PFSK-1 (cell line): ENCODE measurements around the gene SVIL.

Experiments
- FOXP2 ChIP-seq: optimal IDR thresholded peaks from 2 replicates; pipeline ENCODE3; 2011; ENCODE audit warnings: borderline replicate concordance, control low read depth, inconsistent platforms; ENCODE audit not compliant: insufficient read depth; ENCODE audit errors: extremely low read length, extremely low read depth
- POLR2AphosphoS5 ChIP-seq: IDR thresholded peaks from 2 replicates; pipeline ENCODE4 v1.6.1; 2012; ENCODE audit warnings: low read depth, mild to moderate bottlenecking, control low read depth, low read length, moderate library complexity
- REST ChIP-seq, 2 experiments: IDR thresholded peaks; 2 replicates each; pipeline versions ENCODE4 v1.6.1 to v1.8.0; 2011 to 2012; ENCODE audit warnings: low read depth in 2 of 2, low read length in 2 of 2, control low read depth in 1 of 2, inconsistent platforms in 1 of 2, mild to moderate bottlenecking in 1 of 2, moderate library complexity in 1 of 2; ENCODE audit not compliant: insufficient read depth in 1 of 2
- SIN3A ChIP-seq: IDR thresholded peaks from 2 replicates; pipeline ENCODE4 v1.6.1; 2012; ENCODE audit warnings: mild to moderate bottlenecking, low read length, moderate library complexity, borderline replicate concordance; ENCODE audit not compliant: insufficient read depth
- TAF1 ChIP-seq: IDR thresholded peaks from 2 replicates; pipeline ENCODE4 v1.6.1; 2012; ENCODE audit warnings: low read length, control low read depth, borderline replicate concordance; ENCODE audit not compliant: insufficient read depth

- TF ChIP-seq SIN3A (no peak), POLR2AphosphoS5 (no peak), FOXP2 (no peak), REST (IDR thresholded peaks at IDR 0.05; ENCODE audit: insufficient read depth in 1 of 2, low read depth in 2 of 2, low read length in 2 of 2) (no peak), TAF1 (no peak)
These were observed 27.2 kb downstream of the SVIL start for GRCh38 chr10:29607576-29607975.
